Measurements from ENCODE around the gene AGA. TPM values are rescaled to one million over a fixed set of nuclear protein-coding genes. Genes with fewer than 3 reads are reported as not detected.

Gene AGA
- polyA plus RNA-seq, 1 donor = 44.7 TPM

DNA sequence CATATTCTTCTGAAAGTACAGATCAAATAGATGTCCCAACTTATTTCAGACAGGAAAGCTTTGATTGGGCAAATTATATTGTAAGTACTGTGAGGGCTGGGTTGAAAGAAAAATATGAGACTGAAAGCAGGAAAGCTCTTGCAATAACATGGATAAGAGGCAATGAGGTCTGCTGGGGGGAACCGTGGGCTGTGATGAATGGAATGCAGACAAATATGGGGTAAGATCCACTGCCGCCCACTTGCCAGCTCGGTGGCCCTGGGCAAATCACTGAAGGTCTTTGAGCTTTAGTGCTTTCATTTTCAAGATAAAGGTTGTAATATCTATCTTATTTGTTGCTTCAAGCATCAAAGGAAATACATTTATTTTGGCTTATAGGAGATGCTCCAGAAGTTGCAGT is 51.0 kb downstream of the AGA start:
- DNase-seq = no peak

DNA sequence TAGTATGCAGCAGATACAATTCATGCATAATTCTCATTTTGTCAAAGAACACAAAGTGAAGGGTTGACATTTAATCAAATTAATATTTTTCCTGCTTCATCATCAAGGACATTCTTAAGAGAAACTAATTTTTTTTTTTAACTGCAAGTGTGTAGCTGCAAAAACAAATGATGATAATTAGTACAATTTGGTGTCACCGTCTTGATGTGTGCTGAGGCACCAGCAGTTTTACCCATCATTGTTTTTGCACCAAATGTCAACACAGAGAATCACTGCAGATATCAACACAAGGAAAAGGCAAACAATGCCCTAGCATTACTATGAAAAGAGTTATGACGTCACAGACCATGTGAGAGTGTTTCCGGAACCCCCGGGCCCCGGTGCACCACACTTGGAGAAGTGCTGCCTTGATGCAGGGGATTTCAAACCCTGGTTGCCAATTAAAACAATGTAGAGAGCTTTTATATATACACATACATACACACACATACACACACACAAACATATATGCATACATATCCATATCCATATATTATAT is 55.9 kb downstream of the AGA start:
- no peak for DNase-seq

DNA sequence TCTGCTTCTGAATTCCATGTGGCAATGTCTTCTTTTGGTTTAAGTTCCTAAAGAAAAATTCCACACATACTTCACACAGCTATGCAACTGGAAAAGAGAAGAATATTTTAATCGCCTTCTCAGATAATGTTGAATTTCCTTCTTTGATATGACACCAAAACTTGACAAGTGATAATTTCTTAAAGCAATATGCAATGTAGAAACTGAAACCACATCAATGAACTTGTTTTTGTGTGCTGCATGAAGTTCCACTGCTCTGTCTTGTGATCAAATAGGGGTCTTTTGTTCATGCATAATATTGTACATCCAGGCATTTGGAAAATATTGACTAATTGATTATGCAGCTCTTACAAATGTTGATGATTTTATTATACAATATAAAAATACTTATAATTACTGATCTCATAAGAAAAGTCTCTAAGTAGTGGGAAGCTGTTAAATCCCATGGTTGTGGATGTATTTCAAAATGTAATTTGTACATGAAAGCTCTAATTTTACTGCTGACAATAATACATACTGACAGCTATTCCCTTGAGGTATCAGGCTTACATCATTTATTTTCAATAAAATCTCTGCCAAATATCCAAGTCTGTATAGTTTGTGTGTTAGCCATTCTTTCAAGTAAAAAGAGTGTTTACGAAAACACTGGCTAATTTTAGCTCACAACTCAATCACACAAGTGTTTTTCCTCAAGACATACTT is 56.5 kb downstream of the AGA start:
- DNase-seq = no peak

DNA sequence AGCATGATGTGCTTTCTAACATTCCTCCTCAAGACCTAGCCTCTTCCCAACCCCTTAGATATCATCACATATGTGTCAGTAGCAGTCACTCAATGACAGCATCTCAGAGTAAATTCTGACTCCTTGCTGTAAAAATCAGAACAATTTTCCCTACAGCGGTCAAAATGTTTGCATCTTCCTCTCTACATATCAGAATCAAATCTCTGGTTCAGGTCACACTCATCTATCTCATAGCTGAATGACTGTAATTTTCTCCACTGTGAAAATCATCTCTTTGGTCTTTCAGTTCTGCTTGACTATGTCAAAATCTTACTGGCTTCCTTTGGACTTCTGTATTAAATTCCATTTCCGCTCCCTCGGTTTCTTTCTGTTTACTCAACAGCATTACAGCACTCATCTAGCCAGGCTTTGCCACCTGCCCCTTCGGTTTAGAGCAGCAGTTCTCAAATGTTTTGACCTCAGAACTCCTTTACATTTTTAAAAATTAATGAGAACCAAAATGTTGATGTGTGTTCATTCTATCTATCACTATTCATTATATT is 57.3 kb downstream of the AGA start:
- DNase-seq = no peak

DNA sequence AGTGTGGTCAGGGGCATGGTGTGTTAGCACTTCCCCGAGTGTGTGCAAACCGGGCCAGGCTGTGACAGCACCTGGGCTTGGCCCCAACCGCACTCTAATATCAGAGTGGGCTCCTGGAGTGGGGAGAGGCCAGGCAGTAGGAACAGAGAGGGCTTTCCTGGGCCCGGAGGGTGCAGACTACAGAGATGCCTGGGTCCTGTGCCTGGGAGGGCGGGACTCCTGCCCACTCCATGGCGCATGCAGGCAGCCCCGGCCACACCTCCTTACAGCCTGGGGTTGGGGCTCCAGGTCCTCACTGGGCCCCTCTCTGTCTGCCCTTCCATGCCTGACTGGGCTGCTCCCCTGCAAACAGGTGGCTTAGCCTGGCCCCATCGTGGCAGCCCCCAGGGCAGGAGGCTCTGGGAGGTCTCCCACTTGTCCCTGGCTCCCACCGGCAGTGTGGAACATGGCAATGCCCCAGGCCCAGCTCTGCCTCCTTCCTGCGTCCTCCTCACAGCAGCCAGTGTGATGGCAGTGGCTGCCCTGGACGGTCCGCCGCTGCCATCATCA is 60.4 kb downstream of the AGA start:
- DNase-seq = no peak

Other genes starting within 250 kb of the AGA start
- gene NEIL3, start 132.6 kb downstream of the AGA start, polyA plus RNA-seq (ENCODE audit: insufficient read length) = 9.3 TPM